Prostate gland (tissue), 2 donors: Measurements from ENCODE around the gene ATG16L2.
A peak's percentile ranks its signal among the peaks of the same experiment; 100 is the strongest.

Experiments
- POLR2A ChIP-seq: fragments of 450-650 bp; IDR thresholded peaks from one replicate; pipeline ENCODE4 v1.6.1; 2016; ENCODE audit warnings: antibody characterized with exemption, mild to moderate bottlenecking
- TF ChIP-seq, protein P1 (sequence below), 4 experiments: fragments of 200-600 bp in 2 of 4; fragments of 450-650 bp in 2 of 4; sonication (generic) in 2 of 4; IDR thresholded peaks; 1 replicate in 3 of 4; 2 replicates in 1 of 4; pipeline ENCODE4 v1.5.1; 2016 to 2019; ENCODE audit warnings: antibody characterized with exemption in 4 of 4, mild to moderate bottlenecking in 2 of 4, moderate library complexity in 2 of 4

DNA sequence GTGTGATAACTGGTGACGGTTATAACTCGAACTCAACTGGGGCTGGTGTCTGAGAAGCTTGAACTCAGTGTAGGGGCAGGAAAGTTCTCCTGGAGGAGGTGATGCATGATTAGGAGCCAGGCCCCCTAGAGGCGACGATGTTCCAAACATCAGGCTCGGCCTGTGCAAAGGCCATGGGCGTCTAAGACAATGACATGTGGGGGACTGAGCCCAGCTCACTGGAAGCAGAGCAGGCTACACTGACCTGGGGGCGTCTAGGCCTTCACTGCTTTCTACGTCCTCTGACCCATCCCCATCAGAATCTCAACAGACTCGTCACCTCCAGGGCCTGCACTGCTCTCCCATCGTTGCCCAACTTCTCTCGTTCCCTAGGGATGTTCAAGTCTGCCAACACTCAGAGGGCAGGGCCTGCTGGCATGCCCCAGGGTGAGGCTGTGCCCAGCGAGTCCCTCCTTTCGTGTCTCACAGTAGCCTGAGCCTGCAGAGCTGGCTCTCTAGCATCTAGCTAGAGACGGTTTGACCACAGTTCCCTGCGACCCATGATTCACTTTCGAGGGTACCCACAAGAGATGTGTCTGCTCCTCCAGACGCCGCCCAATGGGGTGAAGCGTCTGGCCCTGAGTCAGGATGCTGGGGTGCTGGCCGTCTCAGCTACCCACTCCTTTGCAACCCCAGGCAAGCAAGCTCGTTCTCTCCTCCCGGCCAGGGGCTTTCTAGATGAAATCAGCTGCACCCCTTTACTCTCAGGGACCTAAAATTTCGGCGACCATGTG is 1.1 kb upstream of the ATG16L2 start:
- TF ChIP-seq, protein P1, sequence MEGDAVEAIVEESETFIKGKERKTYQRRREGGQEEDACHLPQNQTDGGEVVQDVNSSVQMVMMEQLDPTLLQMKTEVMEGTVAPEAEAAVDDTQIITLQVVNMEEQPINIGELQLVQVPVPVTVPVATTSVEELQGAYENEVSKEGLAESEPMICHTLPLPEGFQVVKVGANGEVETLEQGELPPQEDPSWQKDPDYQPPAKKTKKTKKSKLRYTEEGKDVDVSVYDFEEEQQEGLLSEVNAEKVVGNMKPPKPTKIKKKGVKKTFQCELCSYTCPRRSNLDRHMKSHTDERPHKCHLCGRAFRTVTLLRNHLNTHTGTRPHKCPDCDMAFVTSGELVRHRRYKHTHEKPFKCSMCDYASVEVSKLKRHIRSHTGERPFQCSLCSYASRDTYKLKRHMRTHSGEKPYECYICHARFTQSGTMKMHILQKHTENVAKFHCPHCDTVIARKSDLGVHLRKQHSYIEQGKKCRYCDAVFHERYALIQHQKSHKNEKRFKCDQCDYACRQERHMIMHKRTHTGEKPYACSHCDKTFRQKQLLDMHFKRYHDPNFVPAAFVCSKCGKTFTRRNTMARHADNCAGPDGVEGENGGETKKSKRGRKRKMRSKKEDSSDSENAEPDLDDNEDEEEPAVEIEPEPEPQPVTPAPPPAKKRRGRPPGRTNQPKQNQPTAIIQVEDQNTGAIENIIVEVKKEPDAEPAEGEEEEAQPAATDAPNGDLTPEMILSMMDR (IDR thresholded peaks at IDR 0.05): peak in 2 of 4 experiments; percentile 46 to 54
- no peak for TF ChIP-seq POLR2A
